BE2C (cell line): Measurements from ENCODE around the gene KSR2.

Experiments
- DNase-seq: peaks from one replicate; pipeline ENCODE4 v3.0.0-alpha.2; 2020
- H3K27me3 ChIP-seq: fragments of 250-450 bp; sonication (Bioruptor Pico); 2 replicates; pipeline ENCODE4 v1.5.1; 2020; ENCODE audit warnings: mild to moderate bottlenecking
- H3K36me3 ChIP-seq: fragments of 250-450 bp; sonication (Bioruptor Pico); 2 replicates; pipeline ENCODE4 v1.5.1; 2020; ENCODE audit warnings: mild to moderate bottlenecking
- H3K4me1 ChIP-seq: fragments of 250-450 bp; sonication (Bioruptor Pico); 2 replicates; pipeline ENCODE4 v1.5.1; 2020
- H3K4me3 ChIP-seq: 2 replicates; pipeline ENCODE4 v1.5.1; 2011; ENCODE audit warnings: low read depth, low read length
- H3K9me3 ChIP-seq: fragments of 250-450 bp; sonication (Bioruptor Pico); 2 replicates; pipeline ENCODE4 v1.5.1; 2020
- CTCF ChIP-seq: IDR thresholded peaks from 2 replicates; pipeline ENCODE4 v1.5.1; 2012; ENCODE audit warnings: mild to moderate bottlenecking, low read depth, low read length

Gene KSR2

GRCh38 chr12:117977373-117977772 lies 8.6 kb upstream of the KSR2 start:
- Histone ChIP-seq H3K27me3 (no peaks in the 10 kb centered on the region), H3K4me1 (no peaks in the 10 kb centered on the region), H3K4me3 (no peak overlapping the region), H3K36me3 (no peaks in the 10 kb centered on the region), H3K9me3 (no peaks in the 10 kb centered on the region)
- DNase-seq, result no peak
- TF ChIP-seq CTCF, result no peak

GRCh38 chr12:117975006-117975405 lies 6.2 kb upstream of the KSR2 start:
- Histone ChIP-seq H3K4me3 (no peak overlapping the region), H3K36me3 (no peaks in the 10 kb centered on the region), H3K4me1 (no peaks in the 10 kb centered on the region), H3K9me3 (no peaks in the 10 kb centered on the region), H3K27me3 (peaks cover 5% of the 10 kb centered on the region)
- TF ChIP-seq CTCF, result no peak
- DNase-seq, result no peak

GRCh38 chr12:117972301-117972700 lies 3.5 kb upstream of the KSR2 start:
- no peak overlapping the region for H3K4me3 ChIP-seq
- H3K4me1 ChIP-seq, result no peaks in the 10 kb centered on the region
- no peaks in the 10 kb centered on the region for H3K36me3 ChIP-seq
- no peak for TF ChIP-seq CTCF
- peaks cover 30% of the 10 kb centered on the region for H3K27me3 ChIP-seq
- DNase-seq, result no peak
- H3K9me3 ChIP-seq, result no peaks in the 10 kb centered on the region

- DNase-seq, result no peak
- no peaks in the 10 kb centered on the region for H3K4me1 ChIP-seq
- no peak overlapping the region for H3K4me3 ChIP-seq
- peaks cover 44% of the 10 kb centered on the region for H3K27me3 ChIP-seq
- TF ChIP-seq CTCF, result no peak
- no peaks in the 10 kb centered on the region for H3K9me3 ChIP-seq
- H3K36me3 ChIP-seq, result no peaks in the 10 kb centered on the region
Measured at GRCh38 chr12:117970334-117970733, 1.5 kb upstream of the KSR2 start.

GRCh38 chr12:117968151-117968789 lies 520 bp downstream of the KSR2 start:
- Histone ChIP-seq H3K4me1 (no peaks in the 10 kb centered on the region), H3K4me3 (no peak overlapping the region), H3K36me3 (no peaks in the 10 kb centered on the region), H3K9me3 (no peaks in the 10 kb centered on the region), H3K27me3 (peaks cover 46% of the 10 kb centered on the region)
- no peak for TF ChIP-seq CTCF
- DNase-seq, result no peak

GRCh38 chr12:117967512-117967911 lies 1.3 kb downstream of the KSR2 start:
- Histone ChIP-seq H3K4me1 (no peaks in the 10 kb centered on the region), H3K4me3 (no peak overlapping the region), H3K36me3 (no peaks in the 10 kb centered on the region), H3K27me3 (peaks cover 46% of the 10 kb centered on the region), H3K9me3 (no peaks in the 10 kb centered on the region)
- TF ChIP-seq CTCF, result no peak
- DNase-seq, result no peak
